Loucy (cell line): ENCODE data around the gene BCL2.
"Not testable (repeated sequence)": the region's sequence is repeated elsewhere in the genome, so short reads cannot be mapped to it uniquely, and the experiment has no call there.

Experiments
- H2AFZ ChIP-seq: fragments of 200-600 bp; sonication (generic); 2 replicates; pipeline ENCODE4 v1.6.0; 2016; ENCODE audit warnings: antibody characterized with exemption, mild to moderate bottlenecking, low read length, moderate library complexity
- H3F3A ChIP-seq: fragments of 200-600 bp; 2 replicates; pipeline ENCODE4 v1.6.0; 2016; ENCODE audit warnings: antibody characterized with exemption, low read depth, mild to moderate bottlenecking
- H3K27me3 ChIP-seq: fragments of 200-600 bp; sonication (generic); 2 replicates; pipeline ENCODE4 v1.6.1; 2014; ENCODE audit warnings: low read length, mild to moderate bottlenecking; ENCODE audit not compliant: insufficient read depth, poor library complexity, severe bottlenecking
- H3K36me3 ChIP-seq: fragments of 200-600 bp; sonication (generic); 2 replicates; pipeline ENCODE4 v1.6.1; 2016; ENCODE audit warnings: low read length; ENCODE audit not compliant: insufficient read depth
- H3K4me1 ChIP-seq: fragments of 200-600 bp; sonication (generic); 2 replicates; pipeline ENCODE4 v1.5.1; 2014; ENCODE audit warnings: low read length, mild to moderate bottlenecking; ENCODE audit not compliant: insufficient read depth, poor library complexity, severe bottlenecking
- H3K4me2 ChIP-seq: fragments of 200-600 bp; sonication (generic); 2 replicates; pipeline ENCODE4 v1.6.0; 2014; ENCODE audit warnings: antibody characterized with exemption, low read length, low read depth, mild to moderate bottlenecking; ENCODE audit not compliant: poor library complexity, severe bottlenecking
- H3K4me3 ChIP-seq: fragments of 200-600 bp; sonication (generic); 2 replicates; pipeline ENCODE4 v1.5.1; 2014; ENCODE audit warnings: low read length, mild to moderate bottlenecking, mixed read lengths; ENCODE audit not compliant: poor library complexity, severe bottlenecking
- H3K79me2 ChIP-seq: fragments of 200-600 bp; sonication (generic); 2 replicates; pipeline ENCODE4 v1.6.1; 2014; ENCODE audit warnings: low read length; ENCODE audit not compliant: insufficient read depth
- H3K9ac ChIP-seq: fragments of 200-600 bp; sonication (generic); 2 replicates; pipeline ENCODE4 v1.6.0; 2014; ENCODE audit warnings: mild to moderate bottlenecking, low read depth, low read length, moderate library complexity; ENCODE audit not compliant: poor library complexity, severe bottlenecking
- H3K9me2 ChIP-seq: fragments of 200-600 bp; sonication (generic); replicated peaks from 2 replicates; pipeline ENCODE4 v1.6.1; 2016; ENCODE audit warnings: low read depth, low read length, mixed read lengths
- H3K9me3 ChIP-seq: fragments of 200-600 bp; sonication (generic); 2 replicates; pipeline ENCODE4 v1.6.1; 2014; ENCODE audit warnings: mild to moderate bottlenecking, antibody characterized with exemption, low read length, low read depth; ENCODE audit not compliant: insufficient read depth
- H4K20me1 ChIP-seq: fragments of 200-600 bp; sonication (generic); 2 replicates; pipeline ENCODE4 v1.6.0; 2014; ENCODE audit warnings: antibody characterized with exemption, low read length, mild to moderate bottlenecking; ENCODE audit not compliant: insufficient read depth, poor library complexity, severe bottlenecking
- CTCF ChIP-seq: fragments of 200-600 bp; sonication (generic); conservative IDR thresholded peaks from 2 replicates; pipeline ENCODE4 v1.5.1; 2014; ENCODE audit warnings: mild to moderate bottlenecking, antibody characterized with exemption, low read length
- EZH2phosphoT487 ChIP-seq: fragments of 200-600 bp; IDR thresholded peaks from 2 replicates; pipeline ENCODE4 v1.6.1; 2018; ENCODE audit warnings: antibody characterized with exemption, mild to moderate bottlenecking, moderate library complexity, borderline replicate concordance

The BCL2 gene

DNA sequence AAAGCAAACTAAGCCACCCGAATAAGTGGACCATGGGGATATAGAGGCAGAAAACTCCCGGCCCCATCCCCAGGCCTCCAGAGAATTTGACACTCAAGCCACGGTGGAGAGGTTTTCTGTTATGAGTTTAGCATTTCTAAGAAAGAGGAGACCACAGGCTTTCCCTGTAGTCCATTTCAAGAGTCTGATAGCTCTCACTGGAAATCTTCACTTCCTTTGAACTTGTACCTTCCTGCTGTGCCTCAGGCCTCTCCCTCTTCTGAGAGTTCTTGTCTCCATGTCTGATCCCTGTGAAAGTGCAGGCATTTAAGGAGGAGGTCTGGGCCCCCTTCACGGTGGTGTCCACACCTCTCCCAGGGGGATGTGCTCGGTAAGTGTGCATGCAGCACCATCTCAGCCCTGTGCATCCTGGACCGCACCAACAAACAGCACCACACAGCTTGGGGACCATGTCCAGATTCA, 113.7 kb downstream of the BCL2 start:
- Histone ChIP-seq H3K79me2 (peaks cover 55% of the 10 kb centered on the region), H3K4me1 (no peaks in the 10 kb centered on the region), H3K4me2 (no peak overlapping the region), H3K36me3 (no peaks in the 10 kb centered on the region), H3K27me3 (no peaks in the 10 kb centered on the region), H3K4me3 (no peak overlapping the region), H3K9ac (no peak overlapping the region), H3F3A (no peaks in the 10 kb centered on the region), H4K20me1 (peaks cover 6% of the 10 kb centered on the region), H3K9me3 (no peaks in the 10 kb centered on the region), H3K9me2 (no peaks in the 10 kb centered on the region), H2AFZ (no peak overlapping the region)
- no peak for TF ChIP-seq EZH2phosphoT487
- TF ChIP-seq CTCF = no peak

- Histone ChIP-seq H3K9me2 (no peaks in the 10 kb centered on the region), H2AFZ (no peak overlapping the region), H3K79me2 (peaks cover 66% of the 10 kb centered on the region), H3K27me3 (no peaks in the 10 kb centered on the region), H4K20me1 (peaks cover 6% of the 10 kb centered on the region), H3K4me1 (peaks cover 12% of the 10 kb centered on the region), H3K4me2 (no peak overlapping the region), H3K9ac (no peak overlapping the region), H3K9me3 (no peaks in the 10 kb centered on the region), H3F3A (no peaks in the 10 kb centered on the region), H3K36me3 (no peaks in the 10 kb centered on the region), H3K4me3 (no peak overlapping the region)
- no peak for TF ChIP-seq CTCF
- no peak for TF ChIP-seq EZH2phosphoT487
Observed at GRCh38 chr18:63203497-63203896, 116.1 kb downstream of the BCL2 start.

GRCh38 chr18:63202828-63203227, 116.7 kb downstream of the BCL2 start:
- H3K4me3 ChIP-seq = no peak overlapping the region
- H3K4me2 ChIP-seq = no peak overlapping the region
- 0 out of 2 replicates have a peak, but pooled peaks cover 2% of the 10 kb centered on the region for H3F3A ChIP-seq
- H3K9me3 ChIP-seq = no peaks in the 10 kb centered on the region
- H4K20me1 ChIP-seq = peaks cover 6% of the 10 kb centered on the region
- H3K4me1 ChIP-seq = peaks cover 12% of the 10 kb centered on the region
- H2AFZ ChIP-seq = no peak overlapping the region
- no peaks in the 10 kb centered on the region for H3K36me3 ChIP-seq
- no peaks in the 10 kb centered on the region for H3K9me2 ChIP-seq
- no peaks in the 10 kb centered on the region for H3K27me3 ChIP-seq
- no peak overlapping the region for H3K9ac ChIP-seq
- H3K79me2 ChIP-seq = peaks cover 70% of the 10 kb centered on the region
- TF ChIP-seq CTCF (no peak), EZH2phosphoT487 (no peak)

- H3K4me1 ChIP-seq = peaks cover 12% of the 10 kb centered on the region
- H3F3A ChIP-seq, H3K36me3 ChIP-seq, H3K9me3 ChIP-seq, H2AFZ ChIP-seq, H3K27me3 ChIP-seq, H4K20me1 ChIP-seq, H3K9me2 ChIP-seq, H3K9ac ChIP-seq, H3K4me3 ChIP-seq, H3K4me2 ChIP-seq: not testable (repeated sequence)
- peaks cover 68% of the 10 kb centered on the region for H3K79me2 ChIP-seq
Observed at GRCh38 chr18:63201456-63201855, 118.1 kb downstream of the BCL2 start.
